ENCODE data around the gene SMAD2. TPM values are rescaled to one million over a fixed set of nuclear protein-coding genes. Genes with fewer than 3 reads are reported as not detected.

The SMAD2 gene
- total RNA-seq, 2 donors from 2014 or later, result 108 to 114 TPM

DNA sequence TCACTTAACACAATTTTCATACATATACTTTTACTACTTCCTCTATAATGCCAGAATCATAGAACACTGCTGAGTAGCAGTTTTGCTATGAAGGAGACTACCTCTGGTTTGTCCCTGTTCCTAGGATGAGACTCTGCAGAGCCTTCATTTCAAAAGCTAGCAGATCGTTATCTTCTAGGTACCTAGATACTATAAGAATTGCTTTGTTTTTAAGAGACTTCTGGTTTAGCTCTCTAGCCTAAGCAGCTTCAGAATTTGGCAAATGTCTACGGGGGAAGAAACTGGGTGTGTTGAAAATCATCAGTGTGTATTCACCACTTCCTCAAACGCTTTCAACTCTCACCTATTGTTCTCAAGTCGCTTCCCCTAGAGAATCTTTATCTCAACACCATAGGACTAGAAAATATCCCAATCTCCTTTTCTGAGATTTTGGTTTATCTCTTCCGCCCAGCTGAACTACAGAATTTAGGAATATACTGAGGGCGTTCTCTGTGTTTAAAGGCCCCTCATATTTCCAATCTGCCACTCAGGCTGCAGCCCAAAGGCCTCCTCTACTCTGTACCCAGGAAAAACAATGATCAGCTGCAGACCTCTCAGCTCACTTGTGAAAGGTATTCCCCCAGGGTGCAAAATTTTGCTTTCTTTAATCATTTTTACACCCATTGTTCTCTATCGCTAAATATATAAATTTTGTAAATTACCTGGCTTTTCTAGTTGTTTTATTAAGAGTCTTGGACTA lies 28.7 kb downstream of the SMAD2 start:
- H3K27ac Mint-ChIP-seq, result peak overlapping the region; percentile 91
- H3K9me3 ChIP-seq (ENCODE audit: control insufficient read depth, low read length, poor library complexity, severe bottlenecking), result no peaks in the 10 kb centered on the region
- H3K4me1 Mint-ChIP-seq, result peaks cover 44% of the 10 kb centered on the region
- H3K36me3 Mint-ChIP-seq (ENCODE audit: low read depth), result peaks cover 4% of the 10 kb centered on the region
- ATAC-seq (peak; percentile 91), DNase-seq (no peak)
- H3K27me3 Mint-ChIP-seq, result no peaks in the 10 kb centered on the region
- peak overlapping the region; percentile 73 for H3K4me3 Mint-ChIP-seq

DNA sequence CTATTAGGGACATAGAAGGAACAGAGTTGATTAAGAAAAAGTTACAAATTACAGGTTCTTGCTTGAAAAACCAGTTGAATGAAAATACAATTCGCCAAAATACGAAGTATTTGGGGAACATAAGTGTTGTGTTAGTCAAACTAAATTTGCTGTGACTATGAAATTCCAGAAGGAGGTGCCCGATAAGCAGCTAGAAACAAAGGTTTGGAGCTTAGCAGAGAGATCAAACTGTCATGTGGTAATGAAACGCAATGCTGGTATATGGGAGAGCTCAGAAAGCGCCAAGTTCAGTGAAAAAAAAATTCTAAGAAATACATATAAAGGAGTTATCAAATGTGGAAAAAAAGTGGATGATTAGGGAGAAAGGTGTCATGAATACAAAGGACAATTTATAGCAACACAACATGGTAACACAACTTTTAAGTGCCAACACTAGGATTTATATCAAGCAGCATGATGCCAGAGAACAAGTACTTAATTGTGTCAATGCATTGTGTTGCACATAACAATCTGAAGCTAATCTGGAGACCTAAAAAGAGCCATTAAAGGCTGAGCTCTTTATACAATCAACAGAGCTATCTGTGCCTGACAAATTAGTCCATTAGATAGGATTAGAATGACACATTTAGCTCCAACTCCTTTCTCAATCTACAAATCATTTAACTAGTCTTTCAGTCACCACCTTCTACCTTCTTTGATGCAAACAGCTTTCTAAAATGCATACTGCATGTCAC lies 31.2 kb downstream of the SMAD2 start:
- Mint-ChIP-seq H3K36me3 (ENCODE audit: low read depth) (peaks cover 14% of the 10 kb centered on the region), H3K27me3 (no peaks in the 10 kb centered on the region), H3K27ac (no peak overlapping the region), H3K4me3 (no peak overlapping the region), H3K4me1 (peaks cover 56% of the 10 kb centered on the region)
- no peak for ATAC-seq
- DNase-seq, result no peak
- H3K9me3 ChIP-seq (ENCODE audit: control insufficient read depth, low read length, poor library complexity, severe bottlenecking), result no peaks in the 10 kb centered on the region

DNA sequence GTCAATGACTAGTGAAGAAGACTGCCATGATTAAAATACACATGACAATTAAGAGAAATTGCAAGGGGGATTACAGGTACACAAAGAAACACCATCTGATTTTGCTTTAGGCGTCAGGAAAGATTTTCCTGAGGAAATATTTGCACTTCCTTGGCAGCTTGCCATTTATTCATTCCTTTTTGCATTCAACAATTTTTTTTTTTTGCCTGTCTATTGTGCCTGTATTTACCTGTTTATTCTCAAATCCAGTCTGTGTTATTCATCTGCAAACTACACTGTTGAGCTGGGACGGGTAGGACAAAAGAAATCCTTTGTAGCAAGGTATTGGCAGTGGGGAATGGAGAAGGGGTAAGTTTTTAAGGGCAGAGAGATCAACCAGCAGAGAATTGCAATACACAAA lies 31.8 kb downstream of the SMAD2 start:
- DNase-seq, result no peak
- ATAC-seq, result no peak
- no peaks in the 10 kb centered on the region for H3K9me3 ChIP-seq (ENCODE audit: control insufficient read depth, low read length, poor library complexity, severe bottlenecking)
- H3K4me3 Mint-ChIP-seq, result no peak overlapping the region
- H3K27me3 Mint-ChIP-seq, result no peaks in the 10 kb centered on the region
- H3K27ac Mint-ChIP-seq, result no peak overlapping the region
- peaks cover 17% of the 10 kb centered on the region for H3K36me3 Mint-ChIP-seq (ENCODE audit: low read depth)
- peaks cover 62% of the 10 kb centered on the region for H3K4me1 Mint-ChIP-seq

DNA sequence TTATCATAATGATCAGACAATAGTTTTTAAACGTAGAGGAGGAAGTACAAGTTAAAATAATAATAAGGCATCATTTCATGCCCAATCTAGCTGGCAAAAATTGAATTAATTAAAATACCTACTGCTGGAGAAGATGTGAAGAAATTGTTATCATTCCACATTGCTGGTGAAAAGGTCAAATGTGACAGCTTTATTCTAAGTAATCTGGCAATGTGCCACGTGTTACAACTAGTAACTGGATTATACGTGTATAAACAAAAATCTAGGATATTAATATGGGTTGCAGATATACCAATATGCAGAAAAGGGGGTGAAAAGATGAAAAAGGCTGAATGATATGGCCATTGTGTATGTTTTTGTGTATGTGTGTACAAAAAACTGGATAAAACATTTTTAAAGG lies 32.4 kb downstream of the SMAD2 start:
- peaks cover 17% of the 10 kb centered on the region for H3K36me3 Mint-ChIP-seq (ENCODE audit: low read depth)
- no peaks in the 10 kb centered on the region for H3K9me3 ChIP-seq (ENCODE audit: control insufficient read depth, low read length, poor library complexity, severe bottlenecking)
- DNase-seq (no peak), ATAC-seq (no peak)
- H3K4me3 Mint-ChIP-seq, result no peak overlapping the region
- H3K27ac Mint-ChIP-seq, result peak overlapping the region; percentile 59
- no peaks in the 10 kb centered on the region for H3K27me3 Mint-ChIP-seq
- peaks cover 63% of the 10 kb centered on the region for H3K4me1 Mint-ChIP-seq

DNA sequence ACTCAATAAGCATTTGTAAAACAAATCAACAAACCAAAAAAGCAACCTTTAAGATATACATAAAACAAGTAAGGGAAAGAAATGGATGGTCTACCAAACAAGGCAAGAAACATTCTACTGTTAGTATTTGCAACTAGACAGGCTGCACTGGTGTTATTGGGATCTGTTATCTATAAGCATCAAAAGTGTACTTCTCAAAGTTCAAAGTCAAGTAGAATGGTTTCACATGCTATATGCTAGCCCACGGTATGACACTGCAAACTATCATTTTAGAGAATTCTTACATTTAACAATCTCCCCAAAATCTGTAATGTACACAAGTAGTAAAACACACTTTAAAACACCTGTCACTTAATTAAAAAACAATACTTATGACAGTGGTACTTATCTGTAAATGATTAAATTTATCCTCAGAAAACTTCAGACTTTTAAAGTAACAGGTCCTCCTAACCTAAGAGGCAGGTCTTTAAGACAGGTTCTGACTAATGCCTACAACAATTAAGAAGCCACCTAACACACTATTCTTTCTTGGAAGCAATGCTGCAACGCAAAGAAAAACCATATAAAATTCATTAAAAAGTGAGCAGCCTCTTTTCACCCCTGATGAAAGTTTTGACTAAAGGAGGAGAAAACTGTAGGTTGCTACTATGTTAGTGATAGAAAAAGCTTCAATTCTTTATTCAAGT lies 34.8 kb downstream of the SMAD2 start:
- Mint-ChIP-seq H3K4me3 (no peak overlapping the region), H3K4me1 (peaks cover 48% of the 10 kb centered on the region), H3K27ac (peak overlapping the region; percentile 53), H3K27me3 (no peaks in the 10 kb centered on the region), H3K36me3 (ENCODE audit: low read depth) (peaks cover 15% of the 10 kb centered on the region)
- no peaks in the 10 kb centered on the region for H3K9me3 ChIP-seq (ENCODE audit: control insufficient read depth, low read length, poor library complexity, severe bottlenecking)
- DNase-seq (no peak), ATAC-seq (no peak)

DNA sequence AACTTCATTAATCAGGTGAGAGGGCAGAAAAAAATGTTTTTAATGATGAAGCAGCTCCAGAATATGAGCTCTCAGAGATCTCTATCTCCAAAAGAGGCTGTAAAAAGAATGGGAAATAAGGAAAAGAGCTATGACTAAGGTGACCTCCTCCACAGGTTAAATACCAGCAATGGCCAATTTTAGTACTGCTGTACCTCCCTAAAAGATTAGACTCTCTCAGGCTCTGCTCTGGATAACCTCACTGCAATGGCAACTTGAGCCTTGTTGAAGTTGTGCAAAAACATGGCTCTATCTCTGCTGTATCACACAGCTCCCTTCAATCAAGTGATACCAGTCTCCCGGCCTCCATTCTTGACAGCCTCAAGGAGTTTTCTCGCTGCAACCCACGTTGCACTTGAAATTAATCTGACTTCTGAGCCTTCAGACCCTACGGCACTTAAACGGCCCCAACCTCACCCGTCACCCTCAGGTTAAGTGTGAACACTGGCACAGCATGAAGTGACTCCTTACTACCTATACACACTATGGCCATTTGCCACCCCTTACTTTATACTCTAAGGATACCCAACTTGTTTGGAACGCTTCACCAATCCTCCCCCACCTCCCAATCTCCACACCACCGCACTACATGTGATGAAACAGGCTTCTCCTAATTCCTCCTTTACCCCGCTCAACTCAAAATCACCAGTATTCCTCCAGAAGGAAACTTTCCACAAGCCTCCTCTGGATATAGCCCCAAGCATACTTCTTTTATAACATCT lies 36.3 kb downstream of the SMAD2 start:
- Mint-ChIP-seq H3K4me3 (no peak overlapping the region), H3K27ac (peak overlapping the region; percentile 53), H3K4me1 (peaks cover 41% of the 10 kb centered on the region)

DNA sequence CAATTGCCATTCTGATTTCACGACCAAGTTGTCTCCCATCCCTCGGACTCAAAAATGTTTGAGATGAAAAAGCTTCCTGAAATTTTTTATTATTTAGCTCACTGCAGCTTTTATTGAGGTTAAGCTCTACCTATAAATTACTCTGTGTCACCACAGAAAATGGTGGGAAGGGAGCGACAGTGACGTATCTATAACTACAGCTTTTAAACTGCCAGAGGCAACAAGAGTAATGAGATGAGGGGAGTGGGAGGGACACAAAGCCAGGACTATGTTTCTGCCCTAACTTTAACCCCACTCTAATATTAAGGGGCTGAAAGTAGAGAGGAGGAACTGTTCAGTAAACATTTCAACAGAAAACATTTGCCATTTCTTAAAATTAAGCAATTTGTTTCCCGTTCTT lies 37.4 kb downstream of the SMAD2 start:
- peaks cover 44% of the 10 kb centered on the region for H3K4me1 Mint-ChIP-seq
- H3K36me3 Mint-ChIP-seq (ENCODE audit: low read depth), result peaks cover 15% of the 10 kb centered on the region
- no peaks in the 10 kb centered on the region for H3K9me3 ChIP-seq (ENCODE audit: control insufficient read depth, low read length, poor library complexity, severe bottlenecking)
- H3K4me3 Mint-ChIP-seq, result no peak overlapping the region
- DNase-seq (no peak), ATAC-seq (no peak)
- no peak overlapping the region for H3K27ac Mint-ChIP-seq
- H3K27me3 Mint-ChIP-seq, result no peaks in the 10 kb centered on the region

More for the DNA sequence above, 36.3 kb downstream of the SMAD2 start:
- ATAC-seq (no peak), DNase-seq (no peak)
- H3K9me3 ChIP-seq (ENCODE audit: control insufficient read depth, low read length, poor library complexity, severe bottlenecking), result no peaks in the 10 kb centered on the region
- H3K27me3 Mint-ChIP-seq, result no peaks in the 10 kb centered on the region
- peaks cover 15% of the 10 kb centered on the region for H3K36me3 Mint-ChIP-seq (ENCODE audit: low read depth)

DNA sequence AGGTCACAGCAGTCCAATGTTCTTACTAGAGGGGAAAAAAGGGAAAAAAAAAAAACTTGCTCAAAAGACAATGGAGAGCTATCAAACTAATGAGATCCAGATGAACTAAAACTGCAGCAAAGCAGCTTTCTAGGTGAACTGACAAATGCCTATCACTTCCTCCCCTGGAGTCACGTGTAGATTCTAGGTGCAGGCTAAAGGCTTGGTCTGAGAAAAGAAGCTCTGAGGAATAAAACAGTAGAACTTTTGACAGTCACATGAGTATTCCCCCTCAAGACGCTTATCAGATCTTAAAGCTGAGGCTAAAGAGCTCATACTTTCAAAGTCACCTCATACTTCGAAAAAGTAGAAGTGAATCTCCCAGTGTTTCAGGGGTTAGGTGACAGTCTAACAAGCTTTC lies 42.3 kb downstream of the SMAD2 start:
- ATAC-seq, result no peak
- Mint-ChIP-seq H3K36me3 (ENCODE audit: low read depth) (peaks cover 14% of the 10 kb centered on the region), H3K27ac (no peak overlapping the region), H3K4me1 (peaks cover 40% of the 10 kb centered on the region), H3K4me3 (no peak overlapping the region), H3K27me3 (no peaks in the 10 kb centered on the region)
- no peaks in the 10 kb centered on the region for H3K9me3 ChIP-seq (ENCODE audit: control insufficient read depth, low read length, poor library complexity, severe bottlenecking)
- no peak for DNase-seq

DNA sequence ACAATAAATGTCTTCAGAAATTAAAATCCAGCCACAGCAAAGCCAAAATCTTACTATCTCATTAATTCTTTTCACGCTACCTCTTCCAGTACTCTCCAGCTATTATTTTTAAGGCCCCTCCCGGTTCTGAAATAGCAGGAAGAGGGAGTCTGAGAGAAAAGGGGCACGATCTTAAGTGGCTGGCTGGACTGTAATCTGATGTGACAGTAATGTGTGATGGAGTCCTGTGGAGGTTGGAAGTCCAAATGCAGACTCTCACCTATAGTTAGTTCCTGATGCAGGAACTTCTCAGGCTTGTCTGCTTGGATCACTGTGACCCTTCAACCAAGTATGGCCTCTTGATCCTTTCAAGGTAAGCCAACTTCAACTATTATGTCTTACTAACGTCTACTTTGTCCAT lies 43.2 kb downstream of the SMAD2 start:
- Mint-ChIP-seq H3K36me3 (ENCODE audit: low read depth) (peaks cover 14% of the 10 kb centered on the region), H3K4me3 (no peak overlapping the region), H3K27me3 (no peaks in the 10 kb centered on the region), H3K4me1 (peaks cover 37% of the 10 kb centered on the region), H3K27ac (peak overlapping the region; percentile 47)
- no peaks in the 10 kb centered on the region for H3K9me3 ChIP-seq (ENCODE audit: control insufficient read depth, low read length, poor library complexity, severe bottlenecking)
- DNase-seq, result no peak
- no peak for ATAC-seq

DNA sequence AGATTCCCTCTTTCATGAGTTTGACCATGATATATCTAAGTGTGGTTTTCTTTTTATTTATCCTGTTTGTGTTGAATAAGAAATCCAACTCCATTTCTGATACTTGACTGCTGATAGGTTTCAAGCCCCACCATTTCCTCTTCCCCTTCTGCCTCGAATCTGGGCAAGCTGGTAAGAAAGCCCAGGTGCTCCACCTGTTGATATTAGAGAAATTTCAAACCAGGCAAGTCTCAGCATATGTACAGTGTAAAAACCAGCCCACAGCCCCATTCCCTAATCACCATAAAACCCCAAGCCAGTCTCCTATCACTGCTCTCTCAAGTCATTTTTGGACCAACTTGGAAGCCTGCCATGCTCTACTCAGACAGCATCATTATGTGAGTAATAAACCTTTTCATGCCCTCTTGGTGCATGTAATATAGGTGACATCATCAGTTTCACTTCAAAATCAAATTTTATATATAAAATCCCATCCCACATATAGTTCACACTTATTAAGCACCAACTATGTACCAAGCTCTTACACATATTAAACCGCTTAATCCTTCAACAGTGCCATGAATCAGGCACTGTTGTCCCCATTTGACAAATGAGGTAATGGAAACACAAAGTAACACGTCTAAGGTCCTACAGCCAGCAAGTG lies 46.6 kb downstream of the SMAD2 start:
- H3K27ac Mint-ChIP-seq, result peak overlapping the region; percentile 14
- H3K27me3 Mint-ChIP-seq, result no peaks in the 10 kb centered on the region
- peaks cover 35% of the 10 kb centered on the region for H3K4me1 Mint-ChIP-seq
- no peak for DNase-seq
- no peak overlapping the region for H3K4me3 Mint-ChIP-seq
- H3K36me3 Mint-ChIP-seq (ENCODE audit: low read depth), result peaks cover 19% of the 10 kb centered on the region
- H3K9me3 ChIP-seq (ENCODE audit: control insufficient read depth, low read length, poor library complexity, severe bottlenecking), result no peaks in the 10 kb centered on the region
- no peak for ATAC-seq

DNA sequence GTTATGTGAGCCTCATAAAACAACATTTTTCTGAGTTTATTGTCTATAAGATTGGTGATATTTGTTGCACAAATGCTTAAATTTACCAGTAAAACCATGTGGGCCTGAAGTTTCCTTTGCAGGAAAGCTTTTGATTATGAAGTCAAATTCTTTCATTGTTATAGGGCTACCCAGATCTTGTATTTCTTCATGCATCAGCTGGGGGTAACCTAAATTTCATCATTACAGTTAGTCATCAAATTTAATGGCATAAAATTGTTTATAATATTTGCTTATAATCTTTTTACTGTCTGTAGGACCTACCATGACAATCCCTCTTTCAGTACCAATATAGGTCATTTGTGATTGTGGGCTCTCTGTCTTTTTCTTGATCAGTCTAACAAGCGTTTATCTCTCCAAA lies 47.8 kb downstream of the SMAD2 start:
- no peaks in the 10 kb centered on the region for H3K9me3 ChIP-seq (ENCODE audit: control insufficient read depth, low read length, poor library complexity, severe bottlenecking)
- H3K4me1 Mint-ChIP-seq, result peaks cover 36% of the 10 kb centered on the region
- no peak overlapping the region for H3K27ac Mint-ChIP-seq
- DNase-seq (no peak), ATAC-seq (no peak)
- H3K27me3 Mint-ChIP-seq, result no peaks in the 10 kb centered on the region
- no peak overlapping the region for H3K4me3 Mint-ChIP-seq
- H3K36me3 Mint-ChIP-seq (ENCODE audit: low read depth), result peaks cover 15% of the 10 kb centered on the region

DNA sequence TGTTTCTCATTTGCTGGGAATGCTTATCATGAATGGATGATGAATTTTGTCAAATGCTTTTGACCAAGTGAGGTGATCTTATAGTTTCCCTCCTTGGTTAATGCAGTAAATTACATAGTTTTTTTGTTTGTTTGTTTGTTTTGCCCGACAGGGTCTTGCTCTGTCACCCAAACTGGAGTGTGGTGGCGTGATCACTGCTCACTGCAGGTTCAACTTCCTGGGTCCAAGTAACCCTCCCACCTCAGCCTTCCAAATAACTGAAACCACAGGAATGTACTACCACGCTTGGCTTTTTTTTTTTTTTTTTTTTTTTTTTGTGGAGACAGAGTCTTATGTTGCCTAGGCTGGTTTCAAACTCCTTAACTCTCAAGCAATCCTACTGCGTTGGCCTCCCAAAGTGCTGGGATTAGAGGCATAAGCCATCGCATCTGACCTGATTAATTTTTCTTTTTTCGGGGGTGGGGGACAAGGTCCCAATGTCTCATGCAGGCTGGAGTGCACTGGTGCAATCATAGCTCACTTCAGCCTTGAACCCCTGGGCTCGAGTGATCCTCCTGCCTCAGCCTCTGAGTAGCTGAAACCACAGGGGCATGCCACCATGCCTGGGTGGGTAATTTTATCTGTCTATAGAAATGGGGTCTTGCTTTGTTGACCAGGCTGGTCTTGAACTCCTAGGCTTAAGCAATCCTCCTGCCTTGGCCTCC lies 48.6 kb downstream of the SMAD2 start:
- peaks cover 9% of the 10 kb centered on the region for H3K36me3 Mint-ChIP-seq (ENCODE audit: low read depth)
- DNase-seq (no peak), ATAC-seq (no peak)
- peaks cover 30% of the 10 kb centered on the region for H3K4me1 Mint-ChIP-seq
- H3K27me3 Mint-ChIP-seq, result no peaks in the 10 kb centered on the region
- no peak overlapping the region for H3K27ac Mint-ChIP-seq
- H3K9me3 ChIP-seq (ENCODE audit: control insufficient read depth, low read length, poor library complexity, severe bottlenecking), result no peaks in the 10 kb centered on the region
- H3K4me3 Mint-ChIP-seq, result no peak overlapping the region

Measured in T-helper 17 cell (primary cell).